Measurements from ENCODE around the gene ELP5.
A peak's percentile ranks its signal among the peaks of the same experiment; 100 is the strongest.

The ELP5 gene

DNA sequence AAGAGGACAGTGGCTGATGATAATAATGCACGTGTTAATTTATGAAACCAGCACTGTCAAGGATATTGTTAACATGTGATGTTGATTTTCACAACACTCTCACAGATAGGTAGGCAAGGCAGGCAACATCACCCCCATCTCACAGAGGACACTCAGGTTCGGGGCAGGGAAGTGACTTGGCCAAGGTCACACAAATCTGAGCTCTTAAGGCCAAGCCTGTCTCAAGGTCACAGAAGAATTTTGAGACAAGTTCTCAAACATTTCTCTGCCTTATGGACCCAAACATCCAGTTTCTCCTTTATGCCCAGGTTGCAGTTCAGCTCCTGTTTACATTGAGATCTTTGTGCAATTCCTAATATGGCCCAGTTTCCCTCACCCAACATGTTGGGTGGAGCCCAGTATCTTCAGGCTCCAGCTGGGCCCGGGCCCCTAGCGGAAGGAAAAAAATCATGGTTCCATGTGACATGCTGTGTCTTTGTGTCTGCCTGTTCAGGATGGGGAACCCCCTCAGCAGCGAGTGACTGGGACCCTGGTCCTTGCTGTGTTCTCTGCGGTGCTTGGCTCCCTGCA, 30.8 kb downstream of the ELP5 start:
- no peak for DNase-seq (ENCODE audit: low read depth, low spot score)

DNA sequence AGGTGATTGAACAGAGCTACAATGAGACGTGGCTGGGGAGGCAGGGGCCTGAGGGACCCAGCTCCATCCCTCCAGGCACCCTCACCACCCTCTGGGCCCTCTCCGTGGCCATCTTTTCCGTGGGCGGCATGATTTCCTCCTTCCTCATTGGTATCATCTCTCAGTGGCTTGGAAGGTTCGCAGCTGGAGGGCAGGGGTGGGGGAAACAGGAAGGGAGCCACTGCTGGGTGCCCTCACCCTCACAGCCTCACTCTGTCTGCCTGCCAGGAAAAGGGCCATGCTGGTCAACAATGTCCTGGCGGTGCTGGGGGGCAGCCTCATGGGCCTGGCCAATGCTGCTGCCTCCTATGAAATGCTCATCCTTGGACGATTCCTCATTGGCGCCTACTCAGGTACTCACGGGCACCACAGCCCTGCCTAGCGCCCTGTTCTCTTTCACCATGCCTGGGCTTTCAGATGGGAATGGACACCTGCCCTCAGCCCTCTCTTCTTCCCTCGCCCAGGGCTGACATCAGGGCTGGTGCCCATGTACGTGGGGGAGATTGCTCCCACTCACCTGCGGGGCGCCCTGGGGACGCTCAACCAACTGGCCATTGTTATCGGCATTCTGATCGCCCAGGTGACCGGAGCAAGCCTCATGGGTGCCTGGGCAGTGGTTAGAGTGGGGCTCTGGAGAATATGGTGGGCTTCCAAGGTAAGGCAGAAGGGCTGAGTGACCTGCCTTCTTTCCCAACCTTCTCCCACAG, 31.6 kb downstream of the ELP5 start:
- no peak for DNase-seq (ENCODE audit: low read depth, low spot score)

DNA sequence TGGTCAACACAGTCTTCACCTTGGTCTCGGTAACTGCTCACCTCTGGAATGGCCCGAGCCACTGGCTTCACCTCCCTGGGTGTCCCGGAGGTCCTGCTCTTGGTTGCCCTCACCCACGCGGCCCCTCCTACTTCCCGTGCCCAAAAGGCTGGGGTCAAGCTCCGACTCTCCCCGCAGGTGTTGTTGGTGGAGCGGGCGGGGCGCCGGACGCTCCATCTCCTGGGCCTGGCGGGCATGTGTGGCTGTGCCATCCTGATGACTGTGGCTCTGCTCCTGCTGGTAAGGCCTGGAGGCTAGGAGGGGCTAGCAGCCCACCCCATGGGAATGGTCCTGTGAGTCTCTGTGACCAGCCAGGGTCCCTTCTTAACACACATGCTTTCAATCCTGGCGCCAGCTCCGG, 32.9 kb downstream of the ELP5 start:
- DNase-seq (ENCODE audit: low read depth, low spot score) = no peak

DNA sequence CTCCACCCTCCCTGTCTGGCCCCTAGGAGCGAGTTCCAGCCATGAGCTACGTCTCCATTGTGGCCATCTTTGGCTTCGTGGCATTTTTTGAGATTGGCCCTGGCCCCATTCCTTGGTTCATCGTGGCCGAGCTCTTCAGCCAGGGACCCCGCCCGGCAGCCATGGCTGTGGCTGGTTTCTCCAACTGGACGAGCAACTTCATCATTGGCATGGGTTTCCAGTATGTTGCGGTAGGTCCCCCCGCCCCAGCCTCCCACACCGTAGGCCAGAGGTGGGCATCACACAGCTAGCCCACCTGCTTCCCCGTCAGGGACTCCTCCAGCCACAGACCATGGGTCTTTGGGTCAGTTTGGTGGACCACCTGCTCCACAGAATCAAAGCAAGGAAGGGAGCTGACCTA, 33.7 kb downstream of the ELP5 start:
- no peak for DNase-seq (ENCODE audit: low read depth, low spot score)

DNA sequence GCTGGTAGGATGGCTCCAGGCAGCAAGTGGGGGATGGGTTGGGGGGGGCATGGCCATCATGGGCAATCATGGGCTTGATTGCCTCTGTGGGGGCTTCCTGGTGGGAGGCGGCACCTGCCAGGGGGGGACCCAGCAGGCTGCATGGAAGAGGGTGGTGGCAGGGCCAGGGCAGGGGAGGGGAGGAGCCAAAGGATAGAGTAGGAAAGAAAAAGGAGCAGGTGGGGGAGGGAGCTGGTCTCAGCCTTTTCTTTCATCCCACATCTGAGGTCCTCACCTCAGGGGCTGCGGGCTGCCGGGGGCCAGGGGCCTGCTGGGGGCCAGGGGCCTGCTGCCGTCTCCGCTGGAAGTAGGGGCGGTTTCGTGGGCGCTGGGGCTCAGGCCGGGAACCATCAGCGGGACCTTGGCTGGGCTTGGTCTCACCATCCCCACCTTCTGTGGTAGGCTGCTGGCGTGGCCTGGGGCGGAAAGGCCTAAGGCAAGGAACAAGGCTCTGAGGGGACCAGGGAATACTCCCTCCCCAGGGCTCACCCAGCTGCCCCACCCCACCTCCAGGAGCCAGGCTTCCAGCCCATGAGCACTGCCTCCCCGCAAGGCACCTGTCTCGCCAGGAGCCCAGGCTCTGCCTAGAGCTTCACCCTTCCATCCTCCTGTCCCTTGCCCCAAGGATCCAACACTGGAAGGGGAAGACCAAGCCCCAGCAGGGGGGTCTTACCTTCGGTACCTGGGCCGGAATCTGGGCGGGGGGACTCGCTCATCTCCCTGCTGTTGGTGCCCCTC, 37.4 kb downstream of the ELP5 start:
- no peak for DNase-seq (ENCODE audit: low read depth, low spot score)

DNA sequence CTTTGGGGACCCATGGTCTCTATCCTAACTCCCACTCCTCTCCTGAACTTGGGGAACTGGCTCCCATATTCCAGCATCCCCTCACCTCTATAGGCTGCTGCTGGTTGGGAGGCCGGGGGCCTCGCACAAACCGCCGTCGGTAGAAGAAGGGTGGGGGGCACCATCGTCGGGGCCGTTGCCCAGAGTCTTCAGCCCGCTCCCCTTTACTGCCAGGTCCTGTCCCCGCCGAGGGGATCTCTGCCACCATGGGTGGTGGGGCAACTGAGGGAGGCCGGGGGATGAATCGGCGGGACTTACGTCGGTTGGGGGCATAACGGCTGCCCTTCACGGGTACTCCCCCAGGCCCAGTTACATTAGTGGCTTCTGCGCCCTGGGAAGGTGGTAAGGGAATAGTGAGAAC, 38.2 kb downstream of the ELP5 start:
- no peak for DNase-seq (ENCODE audit: low read depth, low spot score)

DNA sequence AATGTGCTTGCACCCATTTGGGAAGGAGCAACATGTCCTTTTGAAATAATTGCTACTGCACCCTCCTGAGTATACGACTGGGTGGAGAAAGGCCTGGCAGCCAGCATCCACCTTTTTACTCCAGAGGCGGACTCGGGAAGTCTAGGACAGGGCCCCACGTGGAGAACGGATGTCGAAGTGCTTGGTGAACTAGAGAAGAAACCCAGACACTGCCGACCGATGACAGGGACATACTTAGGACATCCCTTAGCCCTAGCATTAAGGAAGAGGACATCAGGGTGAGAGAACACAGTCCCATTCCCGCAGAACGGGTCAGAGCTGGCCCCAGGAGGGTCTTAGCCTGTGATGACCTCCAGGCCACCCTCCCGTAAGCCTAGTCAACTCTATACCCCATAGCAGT, 38.7 kb downstream of the ELP5 start:
- DNase-seq (ENCODE audit: low read depth, low spot score) = no peak

DNA sequence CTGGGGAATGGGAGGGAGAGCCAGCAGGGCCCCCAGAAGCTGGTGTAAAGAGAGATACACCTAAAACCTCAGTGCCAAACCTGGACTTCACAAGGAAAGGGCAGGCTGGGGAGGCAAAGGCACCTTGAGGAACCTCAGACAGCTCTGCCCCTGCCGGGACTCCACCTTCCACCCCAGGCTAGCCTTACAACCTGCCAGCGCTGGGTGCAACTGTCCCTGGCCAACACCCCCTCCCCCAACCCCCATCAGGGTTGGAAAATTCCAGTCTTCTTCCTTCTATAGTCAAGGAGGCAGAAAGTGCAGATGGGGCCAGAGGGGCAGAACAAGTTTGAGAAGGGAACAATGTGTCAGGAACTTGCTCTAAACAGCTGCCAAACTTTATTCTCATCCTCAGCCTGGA, 40.2 kb downstream of the ELP5 start:
- DNase-seq (ENCODE audit: low read depth, low spot score) = no peak

DNA sequence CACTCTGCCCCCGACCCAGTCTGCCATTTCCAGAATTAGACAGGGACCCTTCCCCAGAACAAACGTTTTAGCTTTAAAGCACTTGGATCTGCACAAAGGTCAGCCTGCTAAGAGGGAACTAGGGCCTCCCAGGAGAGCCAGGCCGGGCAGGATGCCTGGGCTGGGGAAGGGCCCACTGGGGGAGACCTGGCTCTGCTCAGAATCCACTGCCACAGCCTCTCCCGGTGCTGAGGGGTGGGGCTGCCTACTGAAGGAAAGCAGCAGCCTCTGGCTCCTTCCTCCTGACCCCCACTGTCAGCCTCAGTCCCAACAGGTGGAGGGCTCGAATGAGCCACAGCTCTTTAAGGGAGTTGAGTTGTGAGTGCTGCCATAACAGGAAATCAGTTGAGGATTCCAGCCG, 40.7 kb downstream of the ELP5 start:
- DNase-seq (ENCODE audit: low read depth, low spot score) = no peak

DNA sequence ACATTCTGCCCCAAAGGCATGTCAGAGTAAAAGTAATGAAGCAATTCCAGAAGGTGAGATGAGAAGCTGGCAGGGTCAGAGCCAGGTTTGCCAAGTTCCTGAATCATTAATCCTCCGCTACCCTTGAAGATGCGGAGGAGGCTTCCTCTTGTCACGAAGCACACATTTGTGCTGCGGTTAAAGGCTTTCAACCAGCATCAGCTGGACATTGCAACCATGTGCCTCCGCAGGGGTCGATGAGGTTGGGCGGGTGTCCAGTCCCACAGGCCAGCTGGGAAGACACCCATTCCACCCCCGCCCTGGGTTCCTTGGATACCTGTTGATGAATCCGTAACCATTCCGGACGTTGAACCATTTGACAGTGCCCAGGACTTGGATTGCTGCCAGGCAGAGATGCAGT, 41.1 kb downstream of the ELP5 start:
- no peak for DNase-seq (ENCODE audit: low read depth, low spot score)

DNA sequence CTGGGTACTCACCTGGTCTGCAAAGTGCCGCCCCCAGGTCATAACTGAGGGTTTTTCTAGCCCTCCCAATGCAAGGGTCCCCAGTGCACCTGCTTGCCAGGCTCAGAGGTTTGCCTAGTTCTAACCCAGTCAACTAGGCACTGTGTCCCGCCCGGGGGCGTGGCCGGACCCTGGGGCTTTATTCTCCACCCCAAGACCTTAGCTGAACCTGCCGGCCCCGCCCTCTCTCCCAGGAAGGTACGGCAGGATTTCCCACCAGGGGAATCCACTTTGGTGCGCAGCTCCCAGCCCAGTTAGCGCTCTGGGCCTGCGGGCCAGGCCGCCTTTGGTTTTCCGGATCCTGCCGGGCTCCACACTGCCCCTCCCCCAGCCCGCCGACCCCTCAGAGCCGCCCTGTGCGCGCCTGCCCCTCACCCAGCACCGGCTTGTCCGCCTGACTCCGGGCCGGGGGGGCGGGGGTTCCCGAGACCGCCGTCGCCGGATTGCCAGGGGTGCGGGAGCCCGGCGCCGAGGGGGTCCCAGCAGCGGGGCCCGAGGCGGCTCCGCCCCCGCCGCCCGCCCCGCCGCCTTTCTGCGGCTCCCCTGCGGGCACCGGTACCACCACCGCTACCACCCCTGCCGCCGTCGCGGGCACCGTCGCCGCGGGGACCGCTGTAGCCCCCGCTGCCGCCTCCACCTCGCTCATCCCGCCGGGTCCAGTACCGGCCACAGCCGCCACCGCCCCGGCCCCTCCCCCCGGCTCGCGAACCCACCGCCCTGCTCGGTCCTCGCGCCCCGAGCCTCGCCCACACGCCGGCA, 42.0 kb downstream of the ELP5 start:
- peak; percentile 79 for DNase-seq (ENCODE audit: low read depth, low spot score)

DNA sequence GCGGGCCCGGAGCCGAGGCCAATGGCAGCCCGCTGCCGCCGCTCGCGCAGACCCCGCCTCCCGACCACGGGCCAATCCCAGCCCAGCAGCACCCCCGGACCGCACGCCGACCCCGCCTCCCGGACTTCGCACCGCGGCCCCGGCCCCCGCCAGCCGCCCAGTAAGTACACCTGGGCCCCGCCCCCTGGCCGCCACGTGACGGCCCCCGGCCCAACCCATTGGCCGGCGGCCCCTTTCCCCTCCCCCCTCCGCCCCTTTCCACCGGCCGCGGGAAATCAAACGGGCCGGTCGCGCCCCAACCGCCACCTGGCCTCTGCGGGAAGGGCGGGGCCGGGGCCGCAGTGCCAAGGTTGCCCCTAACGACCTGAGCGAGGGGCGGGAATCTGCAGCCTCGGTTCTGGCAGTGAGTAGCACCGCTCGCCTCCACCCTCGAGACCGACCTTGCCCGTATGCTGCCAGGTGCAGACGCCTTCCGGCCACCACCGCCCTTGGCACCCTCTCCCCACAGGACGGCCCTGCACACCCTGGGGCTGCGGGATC, 42.7 kb downstream of the ELP5 start, which contains the start of gene YBX2:
YBX2 (minus strand) TSS at position 26 of the 540 bp plus-strand sequence. CDS start 139 bp downstream, outside the sequence.
- peak; percentile 85 for DNase-seq (ENCODE audit: low read depth, low spot score)

DNA sequence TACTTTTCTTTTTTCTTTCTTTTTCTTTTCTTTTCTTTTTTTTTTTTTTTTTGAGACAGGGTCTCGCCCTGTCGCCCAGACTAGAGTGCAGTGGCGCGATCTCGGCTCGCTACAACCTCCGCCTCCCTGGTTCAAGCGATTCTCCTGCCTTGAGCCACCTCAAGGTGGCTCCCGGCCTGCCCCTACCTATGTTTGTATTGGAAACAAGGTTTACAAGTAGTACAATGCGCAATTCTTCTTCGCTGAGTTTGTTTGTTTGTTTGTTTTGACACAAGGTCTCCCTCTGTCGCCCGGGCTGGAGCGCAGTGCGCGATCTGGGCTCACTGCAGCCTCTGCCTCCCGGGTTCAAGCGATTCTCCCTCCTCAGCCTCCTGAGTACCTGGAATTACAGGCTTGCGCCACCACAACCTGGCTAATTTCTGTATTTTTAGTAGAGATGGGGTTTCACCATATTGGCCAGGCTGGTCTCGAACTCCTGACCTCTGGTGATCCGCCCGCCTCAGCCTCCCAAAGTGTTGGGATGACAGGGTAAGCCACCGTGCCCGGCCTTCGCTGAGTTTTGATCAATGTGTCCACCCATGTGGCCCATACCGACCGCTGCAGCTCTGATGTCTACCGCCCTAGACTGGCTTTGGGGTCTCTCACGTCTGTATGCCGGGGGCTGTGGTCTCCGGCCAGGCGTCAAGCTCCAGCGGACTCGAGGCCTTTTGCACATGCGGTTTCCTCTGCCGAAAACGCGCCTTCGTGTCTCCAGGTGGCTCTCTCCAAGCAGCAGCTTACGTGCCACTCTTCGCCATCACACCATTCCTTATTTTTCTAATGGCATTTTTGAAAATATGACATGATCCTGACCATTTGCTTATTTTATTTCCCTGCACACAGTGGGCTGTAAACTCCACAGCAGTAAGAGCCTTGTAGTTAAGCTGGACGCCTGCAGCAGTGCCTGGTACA, 43.5 kb downstream of the ELP5 start:
- peak; percentile 58 for DNase-seq (ENCODE audit: low read depth, low spot score)

DNA sequence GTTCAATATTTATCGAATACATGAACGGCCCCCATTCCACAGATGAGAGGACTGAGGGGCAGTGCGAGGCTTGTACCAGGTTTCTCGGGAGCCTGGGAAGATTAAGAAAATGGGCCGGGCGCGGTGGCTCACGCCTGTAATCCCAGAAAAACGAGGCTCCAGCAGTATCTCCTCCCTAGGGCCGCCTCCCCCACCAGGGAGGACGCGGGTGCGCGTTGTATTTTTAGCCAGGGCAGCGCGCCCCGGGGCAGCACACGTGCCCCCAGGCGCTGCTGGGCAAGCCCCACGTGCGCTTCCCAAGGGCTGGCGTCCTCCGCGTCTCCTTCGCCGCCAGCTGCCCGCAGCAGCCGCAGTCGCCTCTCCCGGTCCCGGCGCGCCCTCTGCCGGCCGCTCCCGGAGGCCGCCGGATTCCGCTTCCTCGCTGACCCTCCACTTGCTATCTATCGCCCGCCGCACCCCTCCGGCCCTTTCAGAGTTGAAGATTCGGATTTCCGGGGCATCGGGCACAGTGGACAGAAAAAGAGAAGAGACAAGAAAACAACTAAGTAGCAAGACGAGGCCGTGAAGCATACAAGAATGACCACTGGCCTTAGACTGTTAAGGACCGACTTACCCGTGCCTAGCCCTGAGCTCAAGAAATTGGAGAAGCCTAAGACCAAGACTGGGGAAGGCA, 44.3 kb downstream of the ELP5 start:
- DNase-seq (ENCODE audit: low read depth, low spot score) = peak; percentile 97

DNA sequence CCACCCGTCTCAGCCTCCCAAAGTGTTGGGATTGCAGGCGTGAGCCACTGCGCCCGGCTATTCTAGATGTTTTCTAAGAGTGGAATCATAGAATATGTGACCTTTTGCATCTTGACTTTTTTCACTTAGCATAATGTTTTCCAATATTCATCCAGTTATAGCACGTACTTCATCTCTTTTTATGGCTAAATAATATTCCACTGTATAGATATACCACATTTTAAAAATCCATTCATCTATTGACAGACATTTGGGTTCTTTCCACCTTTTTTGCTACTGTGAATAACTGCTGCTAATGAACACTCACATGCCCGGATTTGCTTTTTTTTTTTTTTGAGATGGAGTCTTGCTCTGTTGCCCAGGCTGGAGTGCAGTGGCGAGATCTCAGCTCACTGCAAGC, 52.2 kb downstream of the ELP5 start:
- no peak for DNase-seq (ENCODE audit: low read depth, low spot score)

DNA sequence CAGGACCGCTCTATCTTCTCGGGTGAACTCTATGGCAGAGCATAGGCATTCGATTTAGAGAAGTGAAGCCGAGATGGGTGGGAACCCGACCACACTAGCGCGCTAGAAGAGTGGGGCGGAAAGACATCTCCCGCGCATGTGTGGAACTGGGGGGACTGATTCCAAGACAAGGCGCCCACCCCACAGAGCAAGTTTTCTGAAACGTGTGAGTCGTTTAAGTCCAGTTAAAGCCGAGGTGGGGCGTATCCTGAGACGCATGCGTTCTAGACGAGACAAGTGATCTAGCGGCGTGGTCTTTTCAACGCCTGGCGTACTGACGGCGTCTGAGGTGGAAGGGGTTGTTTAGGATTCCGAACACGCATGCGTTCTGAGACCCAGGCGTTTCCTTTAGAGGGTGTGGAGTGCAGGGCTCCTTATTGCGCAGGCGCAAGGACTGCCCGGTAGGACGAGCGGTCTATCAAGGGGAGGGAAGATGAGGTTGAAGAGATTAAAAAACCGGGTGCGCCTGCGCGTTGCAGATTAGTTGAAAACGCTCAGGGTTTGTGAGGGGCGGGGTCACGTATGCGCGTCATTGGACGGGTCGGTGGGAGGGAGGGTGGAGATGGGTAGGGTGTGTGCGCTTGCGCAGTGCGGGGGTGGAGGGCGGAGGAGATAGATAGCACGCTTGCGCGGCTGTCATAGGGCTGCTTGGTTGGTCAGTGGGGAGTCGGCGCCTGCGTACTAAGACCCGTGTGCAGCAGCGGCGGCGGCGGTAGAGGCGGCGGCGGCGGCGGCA, 55.1 kb downstream of the ELP5 start, which contains the start of gene EIF5A:
EIF5A (plus strand) TSS at position 718 of the 775 bp plus-strand sequence. CDS start 2,008 bp downstream, outside the sequence.
- DNase-seq (ENCODE audit: low read depth, low spot score) = peak; percentile 100

DNA sequence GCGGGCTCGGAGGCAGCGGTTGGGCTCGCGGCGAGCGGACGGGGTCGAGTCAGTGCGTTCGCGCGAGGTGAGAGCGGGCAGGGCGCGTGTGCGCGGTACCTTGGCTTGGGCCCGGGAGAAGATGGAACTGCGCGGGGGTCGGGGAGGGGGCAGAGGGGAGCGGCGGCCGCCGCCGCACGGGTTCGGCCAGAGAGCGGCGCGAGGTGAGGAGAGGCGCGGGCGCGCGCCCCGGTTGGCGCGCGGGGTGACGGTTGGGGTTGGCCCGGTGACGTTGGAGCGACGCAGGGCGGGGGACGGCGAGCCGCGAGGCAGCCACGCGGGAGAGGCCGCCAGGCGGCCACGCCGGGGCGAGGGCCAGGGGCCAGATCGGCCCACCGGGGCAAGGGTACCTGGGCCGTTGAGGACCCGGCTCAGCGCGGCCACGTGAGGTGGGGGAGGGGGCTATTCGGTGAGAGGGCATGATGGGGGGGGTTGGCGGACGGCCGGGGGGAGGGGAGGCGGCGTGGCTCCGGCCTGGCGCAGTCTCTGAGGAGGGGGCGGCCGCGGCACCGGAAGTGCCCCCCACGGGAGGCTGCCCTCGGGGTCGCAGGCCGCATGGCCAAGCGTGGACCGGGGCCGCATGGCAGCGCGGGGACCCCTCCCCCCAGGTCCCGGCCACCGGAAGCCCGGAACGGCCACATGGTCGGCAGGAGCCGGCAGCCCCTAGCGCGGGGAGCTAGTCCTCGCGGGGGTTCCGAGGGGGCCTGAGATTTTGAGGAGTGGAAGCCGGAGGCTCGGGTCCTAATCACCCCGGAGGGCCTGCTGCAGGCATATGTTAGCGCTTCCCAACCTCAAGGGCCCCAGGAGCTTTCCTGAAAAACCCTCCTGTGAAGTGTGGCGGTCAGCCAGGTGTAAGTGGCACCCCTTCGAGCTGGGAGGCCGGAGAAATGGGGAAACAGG, 55.9 kb downstream of the ELP5 start:
- peak; percentile 50 for DNase-seq (ENCODE audit: low read depth, low spot score)
